ENCODE data around the gene BLTP3A. TPM values are rescaled to one million over a fixed set of nuclear protein-coding genes. Genes with fewer than 3 reads are reported as not detected.

Gene BLTP3A, protein sequence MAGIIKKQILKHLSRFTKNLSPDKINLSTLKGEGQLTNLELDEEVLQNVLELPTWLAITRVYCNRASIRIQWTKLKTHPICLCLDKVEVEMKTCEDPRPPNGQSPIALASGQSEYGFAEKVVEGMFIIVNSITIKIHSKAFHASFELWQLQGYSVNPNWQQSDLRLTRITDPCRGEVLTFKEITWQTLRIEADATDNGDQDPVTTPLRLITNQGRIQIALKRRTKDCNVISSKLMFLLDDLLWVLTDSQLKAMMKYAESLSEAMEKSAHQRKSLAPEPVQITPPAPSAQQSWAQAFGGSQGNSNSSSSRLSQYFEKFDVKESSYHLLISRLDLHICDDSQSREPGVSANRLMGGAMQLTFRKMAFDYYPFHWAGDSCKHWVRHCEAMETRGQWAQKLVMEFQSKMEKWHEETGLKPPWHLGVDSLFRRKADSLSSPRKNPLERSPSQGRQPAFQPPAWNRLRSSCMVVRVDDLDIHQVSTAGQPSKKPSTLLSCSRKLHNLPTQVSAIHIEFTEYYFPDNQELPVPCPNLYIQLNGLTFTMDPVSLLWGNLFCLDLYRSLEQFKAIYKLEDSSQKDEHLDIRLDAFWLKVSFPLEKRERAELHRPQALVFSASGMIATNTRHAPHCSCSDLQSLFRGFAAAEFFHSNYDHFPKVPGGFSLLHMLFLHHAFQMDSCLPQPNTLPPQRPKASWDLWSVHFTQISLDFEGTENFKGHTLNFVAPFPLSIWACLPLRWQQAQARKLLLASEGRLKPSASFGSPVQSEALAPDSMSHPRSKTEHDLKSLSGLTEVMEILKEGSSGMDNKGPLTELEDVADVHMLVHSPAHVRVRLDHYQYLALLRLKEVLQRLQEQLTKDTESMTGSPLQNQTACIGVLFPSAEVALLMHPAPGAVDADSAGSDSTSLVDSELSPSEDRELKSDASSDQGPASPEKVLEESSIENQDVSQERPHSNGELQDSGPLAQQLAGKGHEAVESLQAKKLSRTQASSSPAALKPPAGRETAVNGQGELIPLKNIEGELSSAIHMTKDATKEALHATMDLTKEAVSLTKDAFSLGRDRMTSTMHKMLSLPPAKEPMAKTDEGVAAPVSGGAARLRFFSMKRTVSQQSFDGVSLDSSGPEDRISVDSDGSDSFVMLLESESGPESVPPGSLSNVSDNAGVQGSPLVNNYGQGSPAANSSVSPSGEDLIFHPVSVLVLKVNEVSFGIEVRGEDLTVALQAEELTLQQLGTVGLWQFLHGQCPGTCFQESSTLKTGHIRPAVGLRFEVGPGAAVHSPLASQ (N-terminal part only)
- 17.2 to 18.7 TPM (median 17.8 TPM) in 3 replicates for total RNA-seq (2021)
- percentile 64 among the genes with signal in this experiment for Bru-seq, nascent RNA
- long read RNA-seq, experiment 1, full-length matches to known transcripts = 24 of 63 reads
- long read RNA-seq, experiment 1, partial matches to known transcripts = 19 of 63 reads
- long read RNA-seq, experiment 1, other reads (novel, unspliced or antisense) = 20 of 63 reads
- long read RNA-seq, experiment 2, full-length matches to known transcripts = 2 of 23 reads
- long read RNA-seq, experiment 2, partial matches to known transcripts = 4 of 23 reads
- long read RNA-seq, experiment 2, other reads (novel, unspliced or antisense) = 17 of 23 reads
- long read RNA-seq, experiment 3 = 0 reads

GRCh38 chr6:34791701-34792604 is at the start of gene BLTP3A:
Gene BLTP3A (plus strand): TSS chr6:34792083. CDS start chr6:34792251, 168 bp downstream.
- ChIA-PET POLR2A (interaction anchor here (0.5 to 3.0 kb wide), 5 partner anchors 12 to 96 kb away, joined by 3 to 24 read pairs (median 4); partner anchors contain the start of genes ANKS1A, SNRPC and TAF11), CTCF (interaction anchor here (0.6 to 1.2 kb wide), 3 partner anchors 134 to 336 kb away, joined by 3 to 5 read pairs (median 3); no protein-coding TSS in a partner anchor)
- Mint-ChIP-seq H3K36me3 (no peaks in the 10 kb centered on the region), H3K27ac (peak within 1 kb of the TSS; percentile 97), H3K9me3 (peaks cover 9% of the 10 kb centered on the region), H3K4me1 (peaks cover 21% of the 10 kb centered on the region), H3K4me3 (peak within 1 kb of the TSS; percentile 93), H3K27me3 (ENCODE audit: low read depth) (no peaks in the 10 kb centered on the region)
- DNase-seq (ENCODE audit: low spot score) = peak; percentile 70
- ATAC-seq = peak; percentile 85
- TF ChIP-seq, protein P1, sequence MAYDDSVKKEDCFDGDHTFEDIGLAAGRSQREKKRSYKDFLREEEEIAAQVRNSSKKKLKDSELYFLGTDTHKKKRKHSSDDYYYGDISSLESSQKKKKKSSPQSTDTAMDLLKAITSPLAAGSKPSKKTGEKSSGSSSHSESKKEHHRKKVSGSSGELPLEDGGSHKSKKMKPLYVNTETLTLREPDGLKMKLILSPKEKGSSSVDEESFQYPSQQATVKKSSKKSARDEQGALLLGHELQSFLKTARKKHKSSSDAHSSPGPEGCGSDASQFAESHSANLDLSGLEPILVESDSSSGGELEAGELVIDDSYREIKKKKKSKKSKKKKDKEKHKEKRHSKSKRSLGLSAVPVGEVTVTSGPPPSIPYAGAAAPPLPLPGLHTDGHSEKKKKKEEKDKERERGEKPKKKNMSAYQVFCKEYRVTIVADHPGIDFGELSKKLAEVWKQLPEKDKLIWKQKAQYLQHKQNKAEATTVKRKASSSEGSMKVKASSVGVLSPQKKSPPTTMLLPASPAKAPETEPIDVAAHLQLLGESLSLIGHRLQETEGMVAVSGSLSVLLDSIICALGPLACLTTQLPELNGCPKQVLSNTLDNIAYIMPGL (CRISPR knock-in tag; IDR thresholded peaks at IDR 0.05) = peak; percentile 35; the same call in 1 of the 2 replicates
- TF ChIP-seq, protein P2, sequence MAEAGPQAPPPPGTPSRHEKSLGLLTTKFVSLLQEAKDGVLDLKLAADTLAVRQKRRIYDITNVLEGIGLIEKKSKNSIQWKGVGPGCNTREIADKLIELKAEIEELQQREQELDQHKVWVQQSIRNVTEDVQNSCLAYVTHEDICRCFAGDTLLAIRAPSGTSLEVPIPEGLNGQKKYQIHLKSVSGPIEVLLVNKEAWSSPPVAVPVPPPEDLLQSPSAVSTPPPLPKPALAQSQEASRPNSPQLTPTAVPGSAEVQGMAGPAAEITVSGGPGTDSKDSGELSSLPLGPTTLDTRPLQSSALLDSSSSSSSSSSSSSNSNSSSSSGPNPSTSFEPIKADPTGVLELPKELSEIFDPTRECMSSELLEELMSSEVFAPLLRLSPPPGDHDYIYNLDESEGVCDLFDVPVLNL (CRISPR knock-in tag; IDR thresholded peaks at IDR 0.05; ENCODE audit: borderline replicate concordance, low read depth) = no peak
- TF ChIP-seq ZNF671 (CRISPR knock-in tag; IDR thresholded peaks at IDR 0.05) = no peak
- TF ChIP-seq ZNF121 (CRISPR knock-in tag; IDR thresholded peaks at IDR 0.05) = no peak
- TF ChIP-seq, protein P3, sequence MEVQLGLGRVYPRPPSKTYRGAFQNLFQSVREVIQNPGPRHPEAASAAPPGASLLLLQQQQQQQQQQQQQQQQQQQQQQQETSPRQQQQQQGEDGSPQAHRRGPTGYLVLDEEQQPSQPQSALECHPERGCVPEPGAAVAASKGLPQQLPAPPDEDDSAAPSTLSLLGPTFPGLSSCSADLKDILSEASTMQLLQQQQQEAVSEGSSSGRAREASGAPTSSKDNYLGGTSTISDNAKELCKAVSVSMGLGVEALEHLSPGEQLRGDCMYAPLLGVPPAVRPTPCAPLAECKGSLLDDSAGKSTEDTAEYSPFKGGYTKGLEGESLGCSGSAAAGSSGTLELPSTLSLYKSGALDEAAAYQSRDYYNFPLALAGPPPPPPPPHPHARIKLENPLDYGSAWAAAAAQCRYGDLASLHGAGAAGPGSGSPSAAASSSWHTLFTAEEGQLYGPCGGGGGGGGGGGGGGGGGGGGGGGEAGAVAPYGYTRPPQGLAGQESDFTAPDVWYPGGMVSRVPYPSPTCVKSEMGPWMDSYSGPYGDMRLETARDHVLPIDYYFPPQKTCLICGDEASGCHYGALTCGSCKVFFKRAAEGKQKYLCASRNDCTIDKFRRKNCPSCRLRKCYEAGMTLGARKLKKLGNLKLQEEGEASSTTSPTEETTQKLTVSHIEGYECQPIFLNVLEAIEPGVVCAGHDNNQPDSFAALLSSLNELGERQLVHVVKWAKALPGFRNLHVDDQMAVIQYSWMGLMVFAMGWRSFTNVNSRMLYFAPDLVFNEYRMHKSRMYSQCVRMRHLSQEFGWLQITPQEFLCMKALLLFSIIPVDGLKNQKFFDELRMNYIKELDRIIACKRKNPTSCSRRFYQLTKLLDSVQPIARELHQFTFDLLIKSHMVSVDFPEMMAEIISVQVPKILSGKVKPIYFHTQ (CRISPR knock-in tag; IDR thresholded peaks at IDR 0.05) = no peak
- TF ChIP-seq NFE2L1 (CRISPR knock-in tag; IDR thresholded peaks at IDR 0.05) = no peak; the same call in 1 of the 2 replicates
- TF ChIP-seq ZNF423 (CRISPR knock-in tag; IDR thresholded peaks at IDR 0.05) = no peak
- TF ChIP-seq, protein P4, sequence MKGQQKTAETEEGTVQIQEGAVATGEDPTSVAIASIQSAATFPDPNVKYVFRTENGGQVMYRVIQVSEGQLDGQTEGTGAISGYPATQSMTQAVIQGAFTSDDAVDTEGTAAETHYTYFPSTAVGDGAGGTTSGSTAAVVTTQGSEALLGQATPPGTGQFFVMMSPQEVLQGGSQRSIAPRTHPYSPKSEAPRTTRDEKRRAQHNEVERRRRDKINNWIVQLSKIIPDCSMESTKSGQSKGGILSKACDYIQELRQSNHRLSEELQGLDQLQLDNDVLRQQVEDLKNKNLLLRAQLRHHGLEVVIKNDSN (CRISPR knock-in tag; IDR thresholded peaks at IDR 0.05) = no peak; the same call in 1 of the 2 replicates
- no peak for TF ChIP-seq ZNF138 (CRISPR knock-in tag; conservative IDR thresholded peaks at IDR 0.05)
- TF ChIP-seq IRF1 (CRISPR knock-in tag; IDR thresholded peaks at IDR 0.05) = no peak
- TF ChIP-seq RELA (CRISPR knock-in tag; IDR thresholded peaks at IDR 0.05; ENCODE audit: borderline replicate concordance) = no peak
- no peak; the same call in 1 of the 2 replicates for TF ChIP-seq SP1 (CRISPR knock-in tag; conservative IDR thresholded peaks at IDR 0.05)
- TF ChIP-seq SOX15 (CRISPR knock-in tag; IDR thresholded peaks at IDR 0.05) = no peak
- TF ChIP-seq ZBTB21 (CRISPR knock-in tag; IDR thresholded peaks at IDR 0.05; ENCODE audit: borderline replicate concordance) = no peak
- TF ChIP-seq TEAD4 (CRISPR knock-in tag; IDR thresholded peaks at IDR 0.05) = no peak; the same call in 1 of the 2 replicates
- no peak for TF ChIP-seq NR2C2 (CRISPR knock-in tag; IDR thresholded peaks at IDR 0.05)
- 0 out of 2 replicates have a peak, but pooled peaks have one; percentile 8 for TF ChIP-seq FOXP4 (CRISPR knock-in tag; IDR thresholded peaks at IDR 0.05)
- peak; percentile 59; the same call in 1 of the 2 replicates for TF ChIP-seq KAT7 (CRISPR knock-in tag; IDR thresholded peaks at IDR 0.05; ENCODE audit: borderline replicate concordance)
- TF ChIP-seq TEAD1 (CRISPR knock-in tag; IDR thresholded peaks at IDR 0.05) = no peak
- peak; percentile 36; the same call in 1 of the 2 replicates for TF ChIP-seq NFATC4 (CRISPR knock-in tag; IDR thresholded peaks at IDR 0.05)

Measured in WTC11 (cell line).